Renal cortical epithelial cell (primary cell): ENCODE data around the gene ASB15. TPM values are rescaled to one million over a fixed set of nuclear protein-coding genes. Genes with fewer than 3 reads are reported as not detected.

ENCODE experiments used
- DNase-seq: peaks from one replicate; pipeline ENCODE4 v3.0.0-alpha.2; 2011; ENCODE audit warnings: low read depth
- total RNA-seq: library from RNA; depleted of rRNA; stranded (reverse); fragments of >200 nt; gene quantifications from 2 replicates; pipeline ENCODE4 v1.2.3, GENCODE V29; 2014

The ASB15 gene
- total RNA-seq, 1 donor from 2014 or later = not detected

- peak; percentile 46 for DNase-seq
These were observed 34.1 kb downstream of the ASB15 start for GRCh38 chr7:123635551-123636359.

- DNase-seq = no peak
These were observed 35.6 kb downstream of the ASB15 start for GRCh38 chr7:123637203-123637602.

- no peak for DNase-seq
These were observed 36.3 kb downstream of the ASB15 start for GRCh38 chr7:123637878-123638277.

GRCh38 chr7:123639631-123640030 lies 38.0 kb downstream of the ASB15 start:
- DNase-seq = no peak

- DNase-seq = no peak
These were observed 39.0 kb downstream of the ASB15 start for GRCh38 chr7:123640583-123640982.

GRCh38 chr7:123641901-123642300 lies 40.3 kb downstream of the ASB15 start:
- DNase-seq = no peak

GRCh38 chr7:123643495-123644441 lies 42.1 kb downstream of the ASB15 start:
- DNase-seq = peak; percentile 87

- no peak for DNase-seq
These were observed 43.9 kb downstream of the ASB15 start for GRCh38 chr7:123645516-123645915.

GRCh38 chr7:123647106-123647730 lies 45.6 kb downstream of the ASB15 start:
- DNase-seq = peak; percentile 30

GRCh38 chr7:123649964-123650363 lies 48.3 kb downstream of the ASB15 start:
- DNase-seq = no peak

GRCh38 chr7:123650595-123650994 lies 49.0 kb downstream of the ASB15 start:
- no peak for DNase-seq

- DNase-seq = no peak
These were observed 50.8 kb downstream of the ASB15 start for GRCh38 chr7:123652406-123652805.

- DNase-seq = no peak
These were observed 51.5 kb downstream of the ASB15 start for GRCh38 chr7:123653162-123653561.

GRCh38 chr7:123655614-123656013 lies 54.0 kb downstream of the ASB15 start, which contains the start of gene LMOD2:
TSS of gene LMOD2 (plus strand) at chr7:123655866. CDS start at chr7:123655964, 98 bp downstream.
- no peak for DNase-seq

GRCh38 chr7:123656544-123657303 lies 55.1 kb downstream of the ASB15 start:
- DNase-seq = no peak

- no peak for DNase-seq
These were observed 55.7 kb downstream of the ASB15 start for GRCh38 chr7:123657304-123657685.

- no peak for DNase-seq
These were observed 56.4 kb downstream of the ASB15 start for GRCh38 chr7:123658023-123658422.

- DNase-seq = no peak
These were observed 59.1 kb downstream of the ASB15 start for GRCh38 chr7:123660514-123661354.

GRCh38 chr7:123661765-123662164 lies 60.1 kb downstream of the ASB15 start:
- no peak for DNase-seq

GRCh38 chr7:123662293-123662692 lies 60.7 kb downstream of the ASB15 start:
- no peak for DNase-seq
